Epithelial cell of proximal tubule (primary cell): ENCODE measurements around the gene BACH2. TPM values are rescaled to one million over a fixed set of nuclear protein-coding genes. Genes with fewer than 3 reads are reported as not detected.
"Not testable (repeated sequence)": the region's sequence is repeated elsewhere in the genome, so short reads cannot be mapped to it uniquely, and the experiment has no call there.

Experiments used
- DNase-seq: peaks from one replicate; pipeline ENCODE4 v3.0.0-alpha.2; 2011; ENCODE audit warnings: low read depth
- H3K4me3 ChIP-seq: 2 replicates; pipeline ENCODE4 v1.5.1; 2011; ENCODE audit warnings: low read depth, mild to moderate bottlenecking, low read length
- CTCF ChIP-seq: conservative IDR thresholded peaks from 2 replicates; pipeline ENCODE4 v1.5.1; 2012; ENCODE audit warnings: low read depth, mild to moderate bottlenecking, low read length
- total RNA-seq: library from RNA; depleted of rRNA; stranded (reverse); fragments of >200 nt; gene quantifications from 2 replicates; pipeline ENCODE4 v1.2.3, GENCODE V29; 2015

Gene BACH2
- total RNA-seq, 1 donor from 2014 or later = 0.69 TPM

GRCh38 chr6:89974834-89975233 lies 321.8 kb downstream of the BACH2 start:
- no peak for TF ChIP-seq CTCF
- DNase-seq = no peak

GRCh38 chr6:89972025-89972381 lies 324.6 kb downstream of the BACH2 start:
- no peak for DNase-seq
- no peak for TF ChIP-seq CTCF
- H3K4me3 ChIP-seq = no peak overlapping the region

More at GRCh38 chr6:89974834-89975233, 321.8 kb downstream of the BACH2 start:
- no peak overlapping the region for H3K4me3 ChIP-seq

GRCh38 chr6:89971338-89972024 lies 325.2 kb downstream of the BACH2 start:
- not testable (repeated sequence) for H3K4me3 ChIP-seq, DNase-seq

- peak; percentile 75 for TF ChIP-seq CTCF
- DNase-seq = peak; percentile 52
- no peak overlapping the region for H3K4me3 ChIP-seq
Measured at GRCh38 chr6:89970609-89971337, 325.9 kb downstream of the BACH2 start.

- TF ChIP-seq CTCF = peak; percentile 44
- DNase-seq = no peak
- H3K4me3 ChIP-seq = no peak overlapping the region
Measured at GRCh38 chr6:89970072-89970471, 326.6 kb downstream of the BACH2 start.

- no peak for DNase-seq
- TF ChIP-seq CTCF = no peak
- H3K4me3 ChIP-seq = no peak overlapping the region
Measured at GRCh38 chr6:89966913-89967312, 329.7 kb downstream of the BACH2 start.

GRCh38 chr6:89966228-89966544 lies 330.5 kb downstream of the BACH2 start:
- H3K4me3 ChIP-seq = no peak overlapping the region
- no peak for DNase-seq
- TF ChIP-seq CTCF = no peak
